ENCODE results near the gene SFMBT2.
A peak's percentile ranks its signal among the peaks of the same experiment; 100 is the strongest.

SFMBT2 gene

GRCh38 chr10:7425691-7426090 lies 14.9 kb upstream of the SFMBT2 start:
- no peak for DNase-seq (ENCODE audit: low spot score)

DNA sequence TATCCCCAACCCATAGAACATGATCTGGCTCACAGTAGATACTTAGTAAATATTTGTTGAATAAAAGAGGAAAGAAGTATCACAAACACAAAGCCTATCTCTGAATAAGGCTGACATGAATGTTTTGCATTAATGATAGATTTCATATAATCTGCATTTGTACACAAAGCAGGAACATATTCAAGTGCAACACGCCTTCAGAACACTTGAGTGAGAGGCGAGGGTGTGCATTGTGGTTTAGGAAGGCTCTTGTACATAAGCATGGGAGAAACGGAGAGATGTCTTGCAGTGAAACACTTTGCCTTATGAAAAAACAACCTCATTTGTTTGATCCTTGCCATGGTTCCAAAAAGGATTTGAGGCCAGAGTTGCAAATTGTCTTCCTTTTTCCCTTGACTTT lies 14.1 kb upstream of the SFMBT2 start:
- no peak for DNase-seq (ENCODE audit: low spot score)

- DNase-seq (ENCODE audit: low spot score): no peak
Observed at GRCh38 chr10:7424315-7424714, 13.5 kb upstream of the SFMBT2 start.

GRCh38 chr10:7423521-7423920 lies 12.7 kb upstream of the SFMBT2 start:
- no peak for DNase-seq (ENCODE audit: low spot score)

DNA sequence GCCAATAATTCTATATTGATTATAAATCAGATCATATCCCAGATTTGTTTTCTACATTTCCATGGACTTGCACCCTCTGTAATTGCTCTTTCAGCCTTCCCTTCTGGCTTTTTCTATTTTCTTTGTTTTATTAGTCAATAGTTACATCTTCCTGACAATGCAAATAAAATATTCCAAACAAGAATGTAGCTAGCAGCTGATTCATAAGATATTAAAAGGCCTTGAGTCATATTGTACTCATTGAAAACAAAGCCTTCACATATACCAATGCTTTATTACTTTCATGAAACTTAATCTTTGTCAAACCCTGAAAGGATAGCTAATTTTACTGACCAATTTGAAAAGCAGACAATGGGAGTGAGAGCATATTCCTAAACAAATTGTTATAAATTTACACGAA lies 10.7 kb upstream of the SFMBT2 start:
- DNase-seq (ENCODE audit: low spot score): no peak

GRCh38 chr10:7419998-7420397 lies 9.2 kb upstream of the SFMBT2 start:
- DNase-seq (ENCODE audit: low spot score): no peak

DNA sequence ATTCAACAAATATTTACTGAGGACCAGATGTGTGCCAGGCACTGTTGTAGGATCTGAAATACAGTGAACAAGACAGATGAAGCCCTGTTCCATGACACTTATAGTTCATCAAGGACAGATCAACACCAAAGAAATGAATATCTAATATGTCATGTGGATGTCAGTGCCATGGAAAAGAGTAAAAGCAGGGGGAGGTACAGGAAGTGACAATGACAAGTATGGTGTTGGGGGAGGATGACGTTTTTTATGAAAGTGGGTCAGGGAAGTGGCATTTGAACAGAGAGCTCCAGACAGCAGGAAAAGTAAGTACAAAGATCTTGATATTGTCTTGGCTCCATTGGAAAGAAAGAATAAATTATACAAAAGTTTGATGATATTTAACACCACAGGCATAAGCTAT lies 7.0 kb upstream of the SFMBT2 start:
- DNase-seq (ENCODE audit: low spot score): no peak

- DNase-seq (ENCODE audit: low spot score): peak; percentile 84
Observed at GRCh38 chr10:7417103-7417623, 6.3 kb upstream of the SFMBT2 start.

- DNase-seq (ENCODE audit: low spot score): no peak
Observed at GRCh38 chr10:7414766-7415165, 3.9 kb upstream of the SFMBT2 start.

- no peak for DNase-seq (ENCODE audit: low spot score)
Observed at GRCh38 chr10:7412928-7413282, 2.1 kb upstream of the SFMBT2 start.

DNA sequence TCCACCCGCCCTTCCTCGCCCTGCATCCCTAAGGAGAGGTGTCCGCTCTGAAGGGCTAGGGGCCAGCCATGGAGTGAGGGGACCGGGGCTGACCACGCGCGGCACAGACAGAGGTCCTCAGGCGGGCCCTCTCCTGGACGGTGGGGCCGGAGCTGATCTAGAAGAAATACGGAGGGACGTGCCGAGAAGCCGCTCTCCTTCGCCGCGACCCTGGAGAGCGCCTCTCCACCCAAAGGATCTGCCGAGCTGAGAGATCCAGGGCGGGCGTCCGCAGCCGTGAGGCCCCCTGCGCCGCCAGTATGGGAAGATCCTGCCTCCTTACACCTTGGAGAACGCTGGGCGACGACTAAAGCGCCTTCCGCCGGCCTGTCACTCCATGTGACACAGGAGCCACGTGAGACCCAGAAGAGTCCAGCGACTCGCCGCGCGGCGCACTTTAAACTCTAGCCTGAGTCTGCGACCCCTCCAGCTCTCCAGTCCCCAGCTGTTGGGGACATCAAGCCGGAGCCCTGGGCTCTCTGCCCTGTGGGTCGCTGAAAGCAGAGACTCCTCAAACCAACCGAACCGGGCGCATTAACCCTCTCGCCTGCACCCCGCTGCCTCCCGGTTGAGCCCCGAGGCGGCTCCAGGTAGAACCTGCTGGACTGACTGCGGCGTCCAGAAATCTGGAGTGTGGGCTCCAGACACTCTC lies 1.5 kb upstream of the SFMBT2 start:
- DNase-seq (ENCODE audit: low spot score): peak; percentile 79

DNA sequence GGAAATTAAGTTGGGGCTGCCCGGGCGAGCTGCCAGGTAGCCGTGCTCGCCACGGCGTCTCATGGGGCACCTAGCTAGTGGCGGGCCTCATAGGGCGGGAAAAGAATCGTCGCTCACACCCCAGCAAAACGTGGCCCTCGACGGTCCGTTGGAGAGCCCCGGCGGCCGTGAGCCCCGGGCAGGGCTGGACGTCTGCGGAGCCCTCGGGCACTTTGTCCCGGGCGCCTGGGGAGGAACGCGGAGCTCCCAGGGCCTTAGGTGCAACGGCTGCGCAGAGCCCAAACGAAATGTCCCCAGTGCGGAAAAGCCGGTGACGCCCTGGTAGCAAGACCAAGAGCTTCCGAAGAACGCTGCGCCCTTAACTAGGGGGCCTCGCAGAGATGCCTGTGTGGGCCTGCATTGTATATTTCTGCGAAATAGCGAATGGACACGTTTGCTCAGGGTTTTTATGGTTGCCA lies 866 bp upstream of the SFMBT2 start:
- DNase-seq (ENCODE audit: low spot score): no peak

DNA sequence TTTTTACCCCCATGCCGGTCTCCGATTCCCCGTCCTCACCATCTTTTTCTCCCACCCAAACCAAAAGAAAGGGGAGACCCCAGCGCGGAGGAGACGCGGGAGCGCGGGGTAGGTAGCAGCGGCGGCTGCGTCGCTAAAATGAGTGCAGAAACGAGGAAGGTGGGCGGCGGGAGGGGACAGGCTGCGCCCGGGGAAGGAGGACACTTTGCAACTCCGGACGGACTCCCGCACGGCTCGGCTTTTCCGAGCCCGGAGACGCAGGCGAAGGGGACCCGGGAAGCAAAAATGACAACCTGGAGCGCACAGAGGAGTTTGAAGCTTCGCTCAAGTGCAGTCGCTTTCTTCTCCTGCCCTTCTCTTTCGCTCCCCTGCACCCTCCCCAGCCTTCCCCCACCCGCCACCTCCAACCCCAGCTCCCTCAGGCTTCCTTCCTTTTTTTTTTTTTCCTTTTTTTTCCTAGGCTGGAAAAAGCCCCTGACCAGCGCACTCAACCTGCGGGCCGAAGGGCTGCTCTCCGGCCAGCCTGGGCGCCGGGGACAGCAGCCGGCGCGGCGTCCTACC lies 453 bp downstream of the SFMBT2 start:
- DNase-seq (ENCODE audit: low spot score): peak; percentile 20

GRCh38 chr10:7409732-7410168 lies 1.1 kb downstream of the SFMBT2 start:
- peak; percentile 64 for DNase-seq (ENCODE audit: low spot score)

- DNase-seq (ENCODE audit: low spot score): peak; percentile 76
Observed at GRCh38 chr10:7409045-7409731, 1.6 kb downstream of the SFMBT2 start.

DNA sequence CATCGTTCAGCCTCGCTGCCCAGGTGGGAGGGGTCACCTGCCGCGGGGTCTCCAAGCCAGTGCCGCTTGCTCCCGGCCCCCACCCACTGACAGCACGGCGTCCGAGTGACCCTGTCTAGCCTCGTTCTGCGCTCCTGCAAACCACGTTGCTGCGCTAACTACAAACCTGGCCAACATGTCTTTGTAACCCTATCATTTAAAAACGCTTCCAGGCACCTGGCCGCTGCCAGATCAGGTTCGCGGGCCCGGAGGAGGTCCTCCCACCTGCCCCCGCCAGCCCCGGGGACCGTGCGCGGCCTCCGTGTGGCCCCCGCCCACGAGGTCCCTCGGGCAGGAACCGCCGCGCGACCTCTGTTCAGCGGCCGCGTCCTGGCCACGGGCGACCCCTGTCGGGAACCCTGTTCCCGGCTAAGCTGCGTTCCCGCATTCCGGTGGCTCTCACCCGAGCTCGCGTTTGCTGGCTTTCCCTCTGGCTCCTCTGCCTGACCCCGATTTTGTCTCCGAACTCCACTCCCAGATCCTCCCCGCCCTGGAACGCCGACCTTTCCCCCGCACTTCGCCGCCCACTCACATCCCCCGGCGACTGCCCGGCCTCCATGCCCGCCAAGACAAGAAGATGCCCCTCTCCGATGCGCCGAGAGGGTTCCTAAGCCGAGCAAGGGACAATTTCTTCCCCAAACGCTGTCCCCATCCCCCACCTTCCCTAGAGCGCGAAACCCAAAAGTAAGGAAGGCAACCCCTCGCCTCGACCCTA lies 2.4 kb downstream of the SFMBT2 start:
- DNase-seq (ENCODE audit: low spot score): peak; percentile 46

GRCh38 chr10:7407368-7408290 lies 3.2 kb downstream of the SFMBT2 start:
- peak; percentile 41 for DNase-seq (ENCODE audit: low spot score)

GRCh38 chr10:7406712-7407333 lies 4.0 kb downstream of the SFMBT2 start:
- peak; percentile 16 for DNase-seq (ENCODE audit: low spot score)

GRCh38 chr10:7405637-7406036 lies 5.2 kb downstream of the SFMBT2 start:
- DNase-seq (ENCODE audit: low spot score): no peak

- DNase-seq (ENCODE audit: low spot score): no peak
Observed at GRCh38 chr10:7403620-7404019, 7.2 kb downstream of the SFMBT2 start.

GRCh38 chr10:7401782-7402181 lies 9.1 kb downstream of the SFMBT2 start:
- no peak for DNase-seq (ENCODE audit: low spot score)

All from pons (tissue), 1 donor.